Trophoblast cell (in vitro differentiated cells and primary cell): ENCODE results near the gene VEZF1.

Experiments
- DNase-seq, 2 donors: peaks; one replicate each; pipeline ENCODE4 v3.0.0-alpha.2; 2016
- H2AFZ ChIP-seq: 2 replicates; pipeline ENCODE4 v1.6.1; 2013; ENCODE audit warnings: low read length, moderate library complexity, mild to moderate bottlenecking; ENCODE audit not compliant: insufficient read depth, poor library complexity
- H2AK5ac ChIP-seq: 2 replicates; pipeline ENCODE4 v1.6.1; 2013; ENCODE audit warnings: mild to moderate bottlenecking, low read length
- H2BK120ac ChIP-seq: 2 replicates; pipeline ENCODE4 v1.6.1; 2013; ENCODE audit warnings: low read length, mild to moderate bottlenecking, moderate library complexity; ENCODE audit not compliant: insufficient read depth, poor library complexity
- H2BK12ac ChIP-seq: 2 replicates; pipeline ENCODE4 v1.6.1; 2013; ENCODE audit warnings: mild to moderate bottlenecking, low read length, moderate library complexity
- H2BK5ac ChIP-seq: 2 replicates; pipeline ENCODE4 v1.6.1; 2013; ENCODE audit warnings: low read length, low read depth, moderate library complexity, mild to moderate bottlenecking; ENCODE audit not compliant: poor library complexity
- H3K14ac ChIP-seq: 2 replicates; pipeline ENCODE4 v1.6.1; 2013; ENCODE audit warnings: mild to moderate bottlenecking, low read length
- H3K18ac ChIP-seq: 2 replicates; pipeline ENCODE4 v1.6.1; 2013; ENCODE audit warnings: mild to moderate bottlenecking, low read length
- H3K23ac ChIP-seq: 2 replicates; pipeline ENCODE4 v1.6.1; 2013; ENCODE audit warnings: low read length
- H3K27ac ChIP-seq: 2 replicates; pipeline ENCODE4 v1.5.1; 2013; ENCODE audit warnings: low read depth, mild to moderate bottlenecking, inconsistent platforms, low read length, moderate library complexity
- H3K27me3 ChIP-seq: 2 replicates; pipeline ENCODE4 v1.6.1; 2013; ENCODE audit warnings: inconsistent platforms, mild to moderate bottlenecking, low read length, moderate library complexity; ENCODE audit not compliant: insufficient read depth
- H3K36me3 ChIP-seq, 2 experiments: 1 replicate in 1 of 2; 2 replicates in 1 of 2; pipeline ENCODE4 v1.6.1; 2013; ENCODE audit warnings: low read length in 2 of 2, mild to moderate bottlenecking in 2 of 2, moderate library complexity in 1 of 2; ENCODE audit not compliant: insufficient read depth in 2 of 2, control insufficient read depth in 1 of 2
- H3K4ac ChIP-seq: 2 replicates; pipeline ENCODE4 v1.6.1; 2013; ENCODE audit warnings: low read depth, mild to moderate bottlenecking, low read length, moderate library complexity
- H3K4me1 ChIP-seq, 2 experiments: 1 replicate in 1 of 2; 2 replicates in 1 of 2; pipeline ENCODE4 v1.6.1; 2013; ENCODE audit warnings: low read length in 2 of 2, mild to moderate bottlenecking in 2 of 2, moderate library complexity in 1 of 2; ENCODE audit not compliant: insufficient read depth in 2 of 2, control insufficient read depth in 1 of 2
- H3K4me2 ChIP-seq: 2 replicates; pipeline ENCODE4 v1.6.1; 2013; ENCODE audit warnings: inconsistent platforms, mild to moderate bottlenecking, low read length, moderate library complexity
- H3K4me3 ChIP-seq: 2 replicates; pipeline ENCODE4 v1.5.1; 2013; ENCODE audit warnings: mild to moderate bottlenecking, low read depth, low read length, inconsistent platforms
- H3K79me1 ChIP-seq: one replicate; pipeline ENCODE4 v1.6.1; 2013; ENCODE audit warnings: low read length
- H3K79me2 ChIP-seq: 2 replicates; pipeline ENCODE4 v1.6.1; 2013; ENCODE audit warnings: low read length, mild to moderate bottlenecking; ENCODE audit not compliant: control insufficient read depth, insufficient read depth, poor library complexity
- H3K9ac ChIP-seq: 2 replicates; pipeline ENCODE4 v1.6.1; 2013; ENCODE audit warnings: mild to moderate bottlenecking, low read length
- H3K9me3 ChIP-seq: 2 replicates; pipeline ENCODE4 v1.6.1; 2013; ENCODE audit warnings: low read depth, mild to moderate bottlenecking, control low read depth, inconsistent platforms, low read length; ENCODE audit not compliant: insufficient read depth
- H4K12ac ChIP-seq: 2 replicates; pipeline ENCODE4 v1.6.1; 2013; ENCODE audit warnings: low read depth, mild to moderate bottlenecking, low read length, moderate library complexity
- H4K8ac ChIP-seq: 2 replicates; pipeline ENCODE4 v1.6.1; 2013; ENCODE audit warnings: low read depth, mild to moderate bottlenecking, low read length, moderate library complexity
- H4K91ac ChIP-seq: one replicate; pipeline ENCODE4 v1.6.1; 2013; ENCODE audit warnings: low read depth, mild to moderate bottlenecking, low read length, moderate library complexity
- WGBS: extraction: QIAGEN DNeasy Blood & Tissue Kit; methylation state at CpG from one replicate; pipeline ENCODE4 v1.1.7; 2013; ENCODE audit warnings: missing lambda C conversion rate; ENCODE audit not compliant: insufficient read length, insufficient coverage; ENCODE audit errors: extremely low coverage; 5-methylcytosine and 5-hydroxymethylcytosine counted together

Gene VEZF1

GRCh38 chr17:57994436-57994835 lies 6.4 kb upstream of the VEZF1 start:
- DNase-seq: no peak
- H2BK5ac ChIP-seq: no peak overlapping the region
- H3K9ac ChIP-seq: no peak overlapping the region
- H3K14ac ChIP-seq: no peak overlapping the region
- no peak overlapping the region for H2AK5ac ChIP-seq
- H3K9me3 ChIP-seq: no peaks in the 10 kb centered on the region
- H4K91ac ChIP-seq: no peak overlapping the region
- no peak overlapping the region for H3K4me3 ChIP-seq
- no peak overlapping the region for H3K4ac ChIP-seq
- H3K18ac ChIP-seq: no peak overlapping the region
- peaks cover 3 to 6% of the 10 kb centered on the region in 2 experiments for H3K36me3 ChIP-seq
- H2BK120ac ChIP-seq: no peak overlapping the region
- H4K12ac ChIP-seq: no peak overlapping the region
- H3K27me3 ChIP-seq: no peaks in the 10 kb centered on the region
- no peaks in the 10 kb centered on the region for H3K4me1 ChIP-seq
- no peaks in the 10 kb centered on the region for H3K79me2 ChIP-seq
- H4K8ac ChIP-seq: no peak overlapping the region
- no peak overlapping the region for H3K27ac ChIP-seq
- no peak overlapping the region for H2AFZ ChIP-seq
- no peak overlapping the region for H2BK12ac ChIP-seq
- no peaks in the 10 kb centered on the region for H3K79me1 ChIP-seq
- no peak overlapping the region for H3K23ac ChIP-seq
- H3K4me2 ChIP-seq: no peak overlapping the region
- WGBS: no CpG with 5 or more reads among the region's 2 CpGs

- no peak overlapping the region for H4K91ac ChIP-seq
- H3K4me3 ChIP-seq: no peak overlapping the region
- peaks cover 3 to 6% of the 10 kb centered on the region in 2 experiments for H3K36me3 ChIP-seq
- H4K8ac ChIP-seq: no peak overlapping the region
- H2BK120ac ChIP-seq: no peak overlapping the region
- no peak overlapping the region for H3K4ac ChIP-seq
- no peaks in the 10 kb centered on the region for H3K79me2 ChIP-seq
- H2BK12ac ChIP-seq: no peak overlapping the region
- no peak overlapping the region for H3K4me2 ChIP-seq
- H3K79me1 ChIP-seq: no peaks in the 10 kb centered on the region
- no CpG with 5 or more reads among the region's 3 CpGs for WGBS
- no peak overlapping the region for H3K27ac ChIP-seq
- H3K23ac ChIP-seq: no peak overlapping the region
- no peaks in the 10 kb centered on the region for H3K27me3 ChIP-seq
- no peak overlapping the region for H3K9ac ChIP-seq
- no peak overlapping the region for H3K18ac ChIP-seq
- DNase-seq: no peak
- H2AK5ac ChIP-seq: no peak overlapping the region
- no peak overlapping the region for H2AFZ ChIP-seq
- no peaks in the 10 kb centered on the region for H3K9me3 ChIP-seq
- no peak overlapping the region for H3K14ac ChIP-seq
- no peak overlapping the region for H2BK5ac ChIP-seq
- H4K12ac ChIP-seq: no peak overlapping the region
- peaks cover 1 to 3% of the 10 kb centered on the region in 2 experiments for H3K4me1 ChIP-seq
Observed at GRCh38 chr17:57993471-57994365, 5.7 kb upstream of the VEZF1 start.

DNA sequence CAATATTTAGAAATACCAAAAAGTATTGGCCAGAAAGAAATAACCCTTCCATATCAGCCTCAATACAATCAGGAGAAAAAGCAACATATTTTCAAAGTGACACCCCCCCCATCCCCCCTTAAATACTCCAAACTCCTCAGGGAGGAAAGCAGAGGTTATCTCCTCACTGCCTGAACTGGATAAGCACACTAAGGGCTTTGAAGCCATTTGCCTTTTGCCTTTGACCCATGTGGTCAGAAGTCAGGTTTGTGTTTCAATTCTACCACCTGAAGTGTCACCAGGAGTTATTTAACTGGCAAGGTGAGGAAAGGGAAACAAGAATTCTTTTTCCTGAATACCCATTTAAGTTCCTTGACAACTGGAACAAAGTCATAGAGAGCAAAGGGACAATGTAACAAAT lies 3.5 kb upstream of the VEZF1 start:
- H3K14ac ChIP-seq: no peak overlapping the region
- no peak overlapping the region for H2BK12ac ChIP-seq
- H3K4ac ChIP-seq: no peak overlapping the region
- no peak overlapping the region for H2BK120ac ChIP-seq
- H2AFZ ChIP-seq: no peak overlapping the region
- no peak overlapping the region for H3K27ac ChIP-seq
- no peak overlapping the region for H4K91ac ChIP-seq
- no peak overlapping the region for H3K4me2 ChIP-seq
- H3K9ac ChIP-seq: no peak overlapping the region
- no peak overlapping the region for H4K12ac ChIP-seq
- no peak overlapping the region for H4K8ac ChIP-seq
- H3K18ac ChIP-seq: no peak overlapping the region
- no peak overlapping the region for H3K4me3 ChIP-seq
- peaks cover 15% of the 10 kb centered on the region for H3K79me1 ChIP-seq
- H3K79me2 ChIP-seq: peaks cover 13% of the 10 kb centered on the region
- H3K23ac ChIP-seq: no peak overlapping the region
- H2BK5ac ChIP-seq: no peak overlapping the region
- H3K9me3 ChIP-seq: no peaks in the 10 kb centered on the region
- H3K4me1 ChIP-seq: peaks cover 3 to 6% of the 10 kb centered on the region in 2 experiments
- no peaks in the 10 kb centered on the region for H3K36me3 ChIP-seq
- no peaks in the 10 kb centered on the region for H3K27me3 ChIP-seq
- no peak overlapping the region for H2AK5ac ChIP-seq
- DNase-seq: no peak

- H3K36me3 ChIP-seq: no peaks in the 10 kb centered on the region
- no peak for DNase-seq
- no peak overlapping the region for H4K91ac ChIP-seq
Observed at GRCh38 chr17:57990037-57990436, 2.0 kb upstream of the VEZF1 start.

More at GRCh38 chr17:57990037-57990436, 2.0 kb upstream of the VEZF1 start:
- Histone ChIP-seq H2AK5ac (no peak overlapping the region), H3K18ac (no peak overlapping the region), H3K4me2 (no peak overlapping the region), H3K14ac (no peak overlapping the region), H4K8ac (no peak overlapping the region), H2BK12ac (no peak overlapping the region), H3K9me3 (no peaks in the 10 kb centered on the region), H3K4ac (no peak overlapping the region), H3K9ac (no peak overlapping the region), H2AFZ (no peak overlapping the region), H3K4me1 (peaks cover 3 to 6% of the 10 kb centered on the region in 2 experiments), H3K27ac (no peak overlapping the region), H3K79me1 (peaks cover 15% of the 10 kb centered on the region), H3K79me2 (peaks cover 13% of the 10 kb centered on the region), H3K27me3 (no peaks in the 10 kb centered on the region), H3K4me3 (no peak overlapping the region), H4K12ac (no peak overlapping the region), H2BK120ac (no peak overlapping the region), H3K23ac (no peak overlapping the region), H2BK5ac (no peak overlapping the region)
- WGBS: no CpG with 5 or more reads among the region's 2 CpGs
